HepG2 (cell line): ENCODE measurements around the gene SELENOV. TPM values are rescaled to one million over a fixed set of nuclear protein-coding genes. Genes with fewer than 3 reads are reported as not detected.

ENCODE experiments used
- ATAC-seq: fragments of 200-7000 bp; cut with Tn5 transposase; 3 replicates; pipeline ENCODE4 v1.9.1; 2020; ENCODE audit warnings: mild to moderate bottlenecking, moderate library complexity
- BruUV-seq: library from RNA; stranded (reverse); fragments of 400-500 nt; replicated peaks from 2 replicates; lab custom pipeline; 2021; lab: Mats Ljungman, UMichigan
- CTCF ChIA-PET: fragments of 300-600 bp; formaldehyde crosslinking; extraction: SDS; loops from one replicate; lab custom pipeline; 2021; ENCODE audit warnings: low total read pairs, inconsistent platforms, low intra/inter-chr PET ratio; lab: Yijun Ruan, JAX
- POLR2A ChIA-PET: fragments of 350-600 bp; sonication (Branson Sonifier 250); formaldehyde crosslinking; loops from one replicate; lab custom pipeline; 2020; ENCODE audit warnings: antibody characterized with exemption, inconsistent platforms; lab: Yijun Ruan, JAX
- DNase-seq: peaks from one replicate; pipeline ENCODE4 v3.0.0-alpha.2; 2015; ENCODE audit warnings: low spot score
- FAIRE-seq: peaks from 3 replicates; lab custom pipeline; 2011; peaks lifted over from hg19 to GRCh38; lab: Jason Lieb, UNC
- H2AFZ ChIP-seq: one replicate; pipeline ENCODE4 v1.6.1; 2011; ENCODE audit warnings: low read length, inconsistent platforms
- H3K27ac ChIP-seq: fragments of 300-600 bp; 3 replicates; pipeline ENCODE4 v1.8.0; 2011; ENCODE audit warnings: mixed run types, mild to moderate bottlenecking, mixed read lengths, low read length, inconsistent platforms; ENCODE audit not compliant: insufficient read depth; ENCODE audit errors: extremely low read length
- H3K27me3 ChIP-seq, 2 experiments: fragments of 200-600 bp in 1 of 2; 2 replicates in 1 of 2; 3 replicates in 1 of 2; pipeline versions ENCODE4 v1.6.0 to v1.8.0; 2011; ENCODE audit warnings: low read length in 2 of 2, mild to moderate bottlenecking in 2 of 2, moderate library complexity in 2 of 2, inconsistent platforms in 1 of 2; ENCODE audit not compliant: insufficient read depth in 2 of 2, control insufficient read depth in 1 of 2
- H3K36me3 ChIP-seq, 2 experiments: fragments of 200-600 bp in 1 of 2; replicated peaks in 1 of 2; 2 replicates in 1 of 2; 3 replicates in 1 of 2; pipeline versions ENCODE4 v1.5.1 to v1.8.0; 2011; ENCODE audit warnings: low read length in 2 of 2, inconsistent platforms in 1 of 2; ENCODE audit not compliant: insufficient read depth in 2 of 2, control insufficient read depth in 1 of 2
- H3K4me1 ChIP-seq: 2 replicates; pipeline ENCODE4 v1.5.1; 2012; ENCODE audit warnings: low read length, inconsistent platforms; ENCODE audit not compliant: insufficient read depth
- H3K4me2 ChIP-seq: 2 replicates; pipeline ENCODE4 v1.6.0; 2011; ENCODE audit warnings: low read depth, low read length, inconsistent platforms
- H3K4me3 ChIP-seq, 3 experiments: fragments of 200-600 bp in 1 of 3; sonication (generic), shearing (Covaris generic) in 1 of 3; replicated peaks in 1 of 3; 2 replicates each; pipeline ENCODE4 v1.5.1; 2011 to 2016; ENCODE audit warnings: low read length in 3 of 3, inconsistent platforms in 2 of 3, low read depth in 2 of 3, mild to moderate bottlenecking in 2 of 3, control low read depth in 1 of 3, mixed read lengths in 1 of 3; ENCODE audit not compliant: insufficient read depth in 1 of 3
- H3K79me2 ChIP-seq: one replicate; pipeline ENCODE4 v1.6.1; 2011; ENCODE audit warnings: low read length, inconsistent platforms; ENCODE audit not compliant: insufficient read depth
- H3K9ac ChIP-seq: 2 replicates; pipeline ENCODE4 v1.6.0; 2011; ENCODE audit warnings: mild to moderate bottlenecking, low read depth, low read length, inconsistent platforms; ENCODE audit not compliant: insufficient read depth
- H3K9me3 ChIP-seq: 2 replicates; pipeline ENCODE4 v1.5.1; 2012; ENCODE audit warnings: mild to moderate bottlenecking, low read length
- H4K20me1 ChIP-seq: 2 replicates; pipeline ENCODE4 v1.6.0; 2011; ENCODE audit warnings: inconsistent platforms, mild to moderate bottlenecking, low read length, moderate library complexity; ENCODE audit not compliant: insufficient read depth
- CC2D1A ChIP-seq: sonication (generic); formaldehyde crosslinking; IDR thresholded peaks from 2 replicates; pipeline ENCODE4 v1.8.1; 2023; ENCODE audit warnings: mild to moderate bottlenecking, missing genetic modification reagents
- DNMT3B ChIP-seq: conservative IDR thresholded peaks from 2 replicates; pipeline ENCODE4 v1.6.1; 2016; ENCODE audit warnings: missing biosample characterization, control low read depth
- HIC2 ChIP-seq: sonication (generic); formaldehyde crosslinking; IDR thresholded peaks from 2 replicates; pipeline ENCODE4 v1.9.0; 2022; ENCODE audit warnings: low read depth, missing genetic modification reagents
- NR3C1 ChIP-seq: sonication (generic); formaldehyde crosslinking; IDR thresholded peaks from 2 replicates; pipeline ENCODE4 v1.4.0; 2020; ENCODE audit warnings: missing genetic modification reagents
- PAF1 ChIP-seq: IDR thresholded peaks from 2 replicates; pipeline ENCODE4 v1.6.1; 2016; ENCODE audit warnings: missing genetic modification reagents, missing compliant biosample characterization
- PITX1 ChIP-seq: sonication (generic); formaldehyde crosslinking; IDR thresholded peaks from 2 replicates; pipeline ENCODE4 v1.5.1; 2020; ENCODE audit warnings: mild to moderate bottlenecking, missing genetic modification reagents
- SALL1 ChIP-seq: sonication (generic); formaldehyde crosslinking; IDR thresholded peaks from 2 replicates; pipeline ENCODE4 v1.8.0; 2022; ENCODE audit warnings: mild to moderate bottlenecking, missing genetic modification reagents
- SMYD3 ChIP-seq: sonication (generic); formaldehyde crosslinking; IDR thresholded peaks from 2 replicates; pipeline ENCODE4 v1.8.1; 2023; ENCODE audit warnings: mild to moderate bottlenecking, missing genetic modification reagents
- SRSF4 ChIP-seq: fragments of 200-400 bp; formaldehyde crosslinking; IDR thresholded peaks from one replicate; pipeline ENCODE4 v1.6.1; 2018; ENCODE audit warnings: mild to moderate bottlenecking, low read depth, low read length, moderate library complexity; ENCODE audit not compliant: poor library complexity, severe bottlenecking
- TOE1 ChIP-seq: sonication (generic); formaldehyde crosslinking; IDR thresholded peaks from 2 replicates; pipeline ENCODE4 v1.4.0; 2020; ENCODE audit warnings: mild to moderate bottlenecking, missing genetic modification reagents
- ZFP62 ChIP-seq: sonication (generic); formaldehyde crosslinking; IDR thresholded peaks from 2 replicates; pipeline ENCODE4 v1.4.0; 2020; ENCODE audit warnings: missing genetic modification reagents
- ZXDC ChIP-seq: sonication (generic); formaldehyde crosslinking; IDR thresholded peaks from 2 replicates; pipeline ENCODE4 v1.5.0; 2020; ENCODE audit warnings: mild to moderate bottlenecking, missing genetic modification reagents
- ZZZ3 ChIP-seq: sonication (generic); formaldehyde crosslinking; IDR thresholded peaks from 2 replicates; pipeline ENCODE4 v1.4.0; 2020; ENCODE audit warnings: missing genetic modification reagents, mild to moderate bottlenecking, borderline replicate concordance
- WGBS: methylation state at CpG from one replicate; pipeline ENCODE4 v1.1.6; 2017; ENCODE audit warnings: low lambda C conversion rate; 5-methylcytosine and 5-hydroxymethylcytosine counted together
- in situ Hi-C: cut with HindIII; loops from 2 replicates; pipeline ENCODE4 v1.10.0; 2017; ENCODE audit warnings: low pct_unique_long_range_greater_than_20kb; ENCODE audit not compliant: extremely low pct_ligation_motif_present
- intact Hi-C: fragments of 100-400 bp; cut with micrococcal nuclease; formaldehyde crosslinking; loops from one replicate; pipeline ENCODE4 v1.10.0; 2022; ENCODE audit not compliant: unreplicated experiment
- polyA plus RNA-seq, 8 experiments: library from polyadenylated mRNA; depleted of rRNA in 3 of 8; stranded (reverse) in 7 of 8; unstranded in 1 of 8; fragments of >200 nt; fragmentation: Illumina TruSeq in 4 of 8; extraction: Trizol in 4 of 8; gene quantifications; 2 replicates each; pipeline versions ENCODE4 v1.2.1 to v1.2.3, GENCODE V29; 2011 to 2016; ENCODE audit warnings: low read depth in 4 of 8, missing spikeins in 1 of 8, mixed read lengths in 1 of 8; ENCODE audit not compliant: insufficient read depth in 1 of 8
- total RNA-seq, 5 experiments: library from RNA; depleted of rRNA; stranded (reverse); fragments of >200 nt; fragmentation: Illumina TruSeq; extraction: Trizol; gene quantifications; 2 replicates each; pipeline ENCODE4 v1.2.3, GENCODE V29; 2016; ENCODE audit warnings: low read depth in 1 of 5
- TF ChIP-seq, protein P1 (sequence below): sonication (generic); formaldehyde crosslinking; IDR thresholded peaks from 2 replicates; pipeline ENCODE4 v1.8.0; 2022; ENCODE audit warnings: mild to moderate bottlenecking, missing genetic modification reagents, moderate library complexity

Gene SELENOV
- total and polyA plus RNA-seq, 2 of the 13 experiments (the other 11 are each of a cell fraction or from before 2014, with no cell fraction given) = not detected

- Histone ChIP-seq H3K4me1 (no peaks in the 10 kb centered on the region), H3K9ac (no peak overlapping the region), H3K36me3 (peaks cover 49 to 90% of the 10 kb centered on the region in 2 experiments), H3K27me3 (no peaks in the 10 kb centered on the region; a peak in 1 of 5 replicates), H3K4me2 (no peak overlapping the region), H3K27ac (no peak overlapping the region), H2AFZ (no peak overlapping the region), H3K4me3 (no peak overlapping the region), H4K20me1 (no peaks in the 10 kb centered on the region), H3K9me3 (no peaks in the 10 kb centered on the region), H3K79me2 (no peaks in the 10 kb centered on the region)
- TF ChIP-seq SALL1 (no peak), ZFP62 (CRISPR knock-in tag) (no peak), PITX1 (no peak), TOE1 (CRISPR knock-in tag) (no peak), CC2D1A (CRISPR knock-in tag) (no peak), SRSF4 (no peak), NR3C1 (CRISPR knock-in tag) (no peak), ZXDC (CRISPR knock-in tag) (no peak), HIC2 (CRISPR knock-in tag) (no peak), SMYD3 (CRISPR knock-in tag) (no peak), DNMT3B (CRISPR knock-in tag) (no peak), PAF1 (CRISPR knock-in tag) (no peak), ZZZ3 (no peak)
- TF ChIP-seq, protein P1, sequence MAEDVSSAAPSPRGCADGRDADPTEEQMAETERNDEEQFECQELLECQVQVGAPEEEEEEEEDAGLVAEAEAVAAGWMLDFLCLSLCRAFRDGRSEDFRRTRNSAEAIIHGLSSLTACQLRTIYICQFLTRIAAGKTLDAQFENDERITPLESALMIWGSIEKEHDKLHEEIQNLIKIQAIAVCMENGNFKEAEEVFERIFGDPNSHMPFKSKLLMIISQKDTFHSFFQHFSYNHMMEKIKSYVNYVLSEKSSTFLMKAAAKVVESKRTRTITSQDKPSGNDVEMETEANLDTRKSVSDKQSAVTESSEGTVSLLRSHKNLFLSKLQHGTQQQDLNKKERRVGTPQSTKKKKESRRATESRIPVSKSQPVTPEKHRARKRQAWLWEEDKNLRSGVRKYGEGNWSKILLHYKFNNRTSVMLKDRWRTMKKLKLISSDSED (CRISPR knock-in tag) = no peak
- POLR2A ChIA-PET = no interaction called here
- BruUV-seq = no TSS peak
- CTCF ChIA-PET = no interaction called here
- DNase-seq = no peak
- 95% methylated on average over 4 of the region's 8 CpGs for WGBS
- intact Hi-C loops = no loop called here
- in situ Hi-C loops = no loop called here
- FAIRE-seq = no peak
- no peak for ATAC-seq
These were observed 43.0 kb upstream of the SELENOV start for GRCh38 chr19:39471756-39472536.
